H9 (cell line): ENCODE measurements around the gene ATP1A4. TPM values are rescaled to one million over a fixed set of nuclear protein-coding genes. Genes with fewer than 3 reads are reported as not detected.

Source experiments
- DNase-seq: peaks from one replicate; pipeline ENCODE4 v3.0.0-alpha.2; 2017
- H2AFZ ChIP-seq: one replicate; pipeline ENCODE4 v1.6.1; 2013; ENCODE audit warnings: mild to moderate bottlenecking, low read length, control low read depth, moderate library complexity
- H2AK5ac ChIP-seq: 2 replicates; pipeline ENCODE4 v1.6.1; 2013; ENCODE audit warnings: low read length, control low read depth, mixed read lengths; ENCODE audit not compliant: insufficient read length
- H2BK120ac ChIP-seq: one replicate; pipeline ENCODE4 v1.6.1; 2013; ENCODE audit warnings: low read depth, mild to moderate bottlenecking, low read length, control low read depth, inconsistent platforms; ENCODE audit not compliant: poor library complexity, severe bottlenecking
- H2BK12ac ChIP-seq: 2 replicates; pipeline ENCODE4 v1.6.1; 2013; ENCODE audit warnings: low read length, control low read depth, mixed read lengths, low read depth; ENCODE audit not compliant: insufficient read length
- H2BK15ac ChIP-seq: 2 replicates; pipeline ENCODE4 v1.6.1; 2013; ENCODE audit warnings: low read depth, low read length, control low read depth
- H2BK20ac ChIP-seq: one replicate; pipeline ENCODE4 v1.6.1; 2013; ENCODE audit warnings: low read depth, mild to moderate bottlenecking, low read length, control low read depth, inconsistent platforms; ENCODE audit not compliant: poor library complexity, severe bottlenecking
- H2BK5ac ChIP-seq: 2 replicates; pipeline ENCODE4 v1.6.1; 2013; ENCODE audit warnings: low read length, control low read depth, mixed read lengths; ENCODE audit not compliant: insufficient read length
- H3K14ac ChIP-seq: 2 replicates; pipeline ENCODE4 v1.6.1; 2013; ENCODE audit warnings: low read length, control low read depth; ENCODE audit not compliant: insufficient read depth
- H3K18ac ChIP-seq: 2 replicates; pipeline ENCODE4 v1.6.1; 2013; ENCODE audit warnings: low read depth, mild to moderate bottlenecking, mixed read lengths, low read length, control low read depth; ENCODE audit not compliant: insufficient read length
- H3K23ac ChIP-seq: 2 replicates; pipeline ENCODE4 v1.6.1; 2013; ENCODE audit warnings: low read length, control low read depth, mixed read lengths, low read depth; ENCODE audit not compliant: insufficient read length
- H3K23me2 ChIP-seq: 2 replicates; pipeline ENCODE4 v1.6.1; 2013; ENCODE audit warnings: low read depth, mild to moderate bottlenecking, mixed read lengths, low read length, control low read depth; ENCODE audit not compliant: insufficient read length, poor library complexity, severe bottlenecking
- H3K27ac ChIP-seq: 2 replicates; pipeline ENCODE4 v1.5.1; 2013; ENCODE audit warnings: low read length, control low read depth, mixed read lengths, low read depth; ENCODE audit not compliant: insufficient read length
- H3K27me3 ChIP-seq: 2 replicates; pipeline ENCODE4 v1.6.1; 2013; ENCODE audit warnings: low read length, control low read depth, inconsistent platforms; ENCODE audit not compliant: insufficient read depth
- H3K4ac ChIP-seq: 2 replicates; pipeline ENCODE4 v1.6.1; 2013; ENCODE audit warnings: low read depth, mild to moderate bottlenecking, control low read depth, inconsistent platforms, low read length, moderate library complexity
- H3K4me1 ChIP-seq: 2 replicates; pipeline ENCODE4 v1.6.1; 2013; ENCODE audit warnings: low read length, control low read depth, inconsistent platforms; ENCODE audit not compliant: insufficient read depth
- H3K4me2 ChIP-seq: 2 replicates; pipeline ENCODE4 v1.6.1; 2013; ENCODE audit warnings: low read length, control low read depth, mixed read lengths; ENCODE audit not compliant: insufficient read length, insufficient read depth
- H3K56ac ChIP-seq: 2 replicates; pipeline ENCODE4 v1.6.1; 2013; ENCODE audit warnings: low read depth, mild to moderate bottlenecking, mixed read lengths, low read length, control low read depth; ENCODE audit not compliant: insufficient read length
- H3K79me1 ChIP-seq: 2 replicates; pipeline ENCODE4 v1.6.1; 2013; ENCODE audit warnings: low read depth, mild to moderate bottlenecking, moderate library complexity, low read length, control low read depth, inconsistent platforms; ENCODE audit not compliant: insufficient read depth, poor library complexity, severe bottlenecking
- H3K79me2 ChIP-seq: 2 replicates; pipeline ENCODE4 v1.6.1; 2013; ENCODE audit warnings: low read length, control low read depth, inconsistent platforms; ENCODE audit not compliant: insufficient read depth
- H3K9ac ChIP-seq: 2 replicates; pipeline ENCODE4 v1.6.1; 2013; ENCODE audit warnings: low read length, control low read depth, mixed read lengths; ENCODE audit not compliant: insufficient read length; ENCODE audit errors: extremely low read depth
- H3K9me3 ChIP-seq: one replicate; pipeline ENCODE4 v1.6.1; 2013; ENCODE audit warnings: low read depth, low read length, inconsistent platforms; ENCODE audit not compliant: control insufficient read depth
- H3T11ph ChIP-seq: one replicate; pipeline ENCODE4 v1.6.1; 2013; ENCODE audit warnings: mild to moderate bottlenecking, low read length, control low read depth, inconsistent platforms
- H4K20me1 ChIP-seq: one replicate; pipeline ENCODE4 v1.6.1; 2013; ENCODE audit not compliant: control insufficient read depth, insufficient read length, insufficient read depth
- H4K5ac ChIP-seq: 2 replicates; pipeline ENCODE4 v1.6.1; 2013; ENCODE audit warnings: low read depth, mild to moderate bottlenecking, mixed read lengths, low read length, control low read depth; ENCODE audit not compliant: insufficient read length
- H4K8ac ChIP-seq: replicated peaks from 2 replicates; pipeline ENCODE4 v1.6.1; 2013; ENCODE audit warnings: low read length, control low read depth, mixed read lengths, low read depth; ENCODE audit not compliant: insufficient read length
- H4K91ac ChIP-seq: 2 replicates; pipeline ENCODE4 v1.6.1; 2013; ENCODE audit warnings: low read depth, mild to moderate bottlenecking, moderate library complexity, mixed read lengths, low read length, control low read depth; ENCODE audit not compliant: insufficient read length
- H3K27ac Mint-ChIP-seq, 3 experiments: 2 replicates in 2 of 3; 3 replicates in 1 of 3; pipeline ENCODE4 v1.8.0; 2020 to 2021; ENCODE audit warnings: mixed read lengths in 3 of 3, mild to moderate bottlenecking in 1 of 3, moderate library complexity in 1 of 3
- H3K27me3 Mint-ChIP-seq: 2 replicates; pipeline ENCODE4 v1.8.0; 2021; ENCODE audit warnings: low read depth, mild to moderate bottlenecking, moderate library complexity, mixed read lengths
- H3K36me3 Mint-ChIP-seq, 3 experiments: 2 replicates in 2 of 3; 3 replicates in 1 of 3; pipeline ENCODE4 v1.8.0; 2020 to 2021; ENCODE audit warnings: low read depth in 3 of 3, mixed read lengths in 3 of 3; ENCODE audit not compliant: insufficient read depth in 1 of 3
- H3K4me1 Mint-ChIP-seq, 2 experiments: 2 replicates each; pipeline ENCODE4 v1.8.0; 2020; ENCODE audit warnings: mixed read lengths in 2 of 2
- H3K4me3 Mint-ChIP-seq, 2 experiments: 2 replicates in 1 of 2; 3 replicates in 1 of 2; pipeline ENCODE4 v1.8.0; 2020 to 2021; ENCODE audit warnings: mild to moderate bottlenecking in 2 of 2, mixed read lengths in 2 of 2, moderate library complexity in 1 of 2
- H3K9me3 Mint-ChIP-seq, 2 experiments: 2 replicates in 1 of 2; 3 replicates in 1 of 2; pipeline ENCODE4 v1.8.0; 2020; ENCODE audit warnings: mild to moderate bottlenecking in 2 of 2, mixed read lengths in 2 of 2, moderate library complexity in 1 of 2
- CTCF ChIP-seq: fragments of 200-600 bp; sonication (generic); conservative IDR thresholded peaks from 3 replicates; pipeline ENCODE4 v1.8.0; 2021; ENCODE audit warnings: antibody characterized with exemption, mild to moderate bottlenecking
- WGBS: extraction: QIAGEN DNeasy Blood & Tissue Kit; methylation state at CpG from one replicate; pipeline ENCODE4 v1.1.7; 2013; ENCODE audit warnings: missing lambda C conversion rate, low lambda C conversion rate, mixed read lengths; ENCODE audit not compliant: insufficient read length; ENCODE audit errors: extremely low coverage; 5-methylcytosine and 5-hydroxymethylcytosine counted together
- total RNA-seq: library from RNA; stranded (reverse); gene quantifications from 2 replicates; pipeline ENCODE4 v1.2.1, GENCODE V29; 2021

The ATP1A4 gene
- total RNA-seq, 1 experiment from 2014 or later, result 0.20 TPM

GRCh38 chr1:160189649-160190625 lies 38.5 kb downstream of the ATP1A4 start, which contains the start of gene CASQ1:
CASQ1 (plus strand) TSS chr1:160190575; CDS start chr1:160190752, 177 bp downstream.
- Histone ChIP-seq H2AFZ (no peak within 1 kb of the TSS), H3K9me3 (no peaks in the 10 kb centered on the region), H3K4me2 (no peak within 1 kb of the TSS), H3K79me2 (no peaks in the 10 kb centered on the region), H2BK120ac (no peak within 1 kb of the TSS), H4K20me1 (no peaks in the 10 kb centered on the region), H2AK5ac (no peak within 1 kb of the TSS), H3K23ac (no peak within 1 kb of the TSS), H4K5ac (no peak within 1 kb of the TSS), H3K27me3 (no peaks in the 10 kb centered on the region), H3K18ac (no peak within 1 kb of the TSS), H3K79me1 (no peaks in the 10 kb centered on the region), H2BK12ac (no peak within 1 kb of the TSS), H2BK5ac (no peak within 1 kb of the TSS), H3K9ac (no peak within 1 kb of the TSS), H3K23me2 (no peaks in the 10 kb centered on the region), H3K4me1 (peaks cover 3% of the 10 kb centered on the region; the same call in 1 of the 2 replicates), H2BK15ac (no peak within 1 kb of the TSS), H2BK20ac (no peak within 1 kb of the TSS), H4K91ac (no peak within 1 kb of the TSS), H3K27ac (no peak within 1 kb of the TSS), H3K4ac (no peak within 1 kb of the TSS), H3T11ph (no peak within 1 kb of the TSS), H4K8ac (no peak within 1 kb of the TSS), H3K56ac (no peak within 1 kb of the TSS), H3K14ac (no peak within 1 kb of the TSS)
- TF ChIP-seq CTCF, result no peak
- Mint-ChIP-seq H3K4me1 (peaks cover 9 to 11% of the 10 kb centered on the region in 2 experiments; a peak in 3 of 4 replicates), H3K27me3 (peaks cover 25% of the 10 kb centered on the region), H3K27ac (peak within 1 kb of the TSS in 2 of 3 experiments; percentile 8 to 27; a peak in 2 of 7 replicates), H3K36me3 (no peaks in the 10 kb centered on the region; a peak in 1 of 7 replicates), H3K9me3 (no peaks in the 10 kb centered on the region), H3K4me3 (no peak within 1 kb of the TSS)
- no CpG with 5 or more reads among the region's 15 CpGs for whole genome bisulfite sequencing
- no peak for DNase-seq
